Lower leg skin (tissue), 3 donors: Measurements from ENCODE around the gene UBTD1.

ENCODE experiments used
- POLR2A ChIP-seq, 2 donors: fragments of 450-650 bp; IDR thresholded peaks; one replicate each; pipeline ENCODE4 v1.6.1; 2016 to 2017; ENCODE audit warnings: antibody characterized with exemption in 2 of 2, mild to moderate bottlenecking in 1 of 2, moderate library complexity in 1 of 2
- TF ChIP-seq, protein P1 (sequence below), 3 donors: fragments of 450-650 bp; IDR thresholded peaks; one replicate each; pipeline ENCODE4 v1.5.1; 2016; ENCODE audit warnings: antibody characterized with exemption in 3 of 3, mild to moderate bottlenecking in 3 of 3, moderate library complexity in 2 of 3

- TF ChIP-seq, protein P1, sequence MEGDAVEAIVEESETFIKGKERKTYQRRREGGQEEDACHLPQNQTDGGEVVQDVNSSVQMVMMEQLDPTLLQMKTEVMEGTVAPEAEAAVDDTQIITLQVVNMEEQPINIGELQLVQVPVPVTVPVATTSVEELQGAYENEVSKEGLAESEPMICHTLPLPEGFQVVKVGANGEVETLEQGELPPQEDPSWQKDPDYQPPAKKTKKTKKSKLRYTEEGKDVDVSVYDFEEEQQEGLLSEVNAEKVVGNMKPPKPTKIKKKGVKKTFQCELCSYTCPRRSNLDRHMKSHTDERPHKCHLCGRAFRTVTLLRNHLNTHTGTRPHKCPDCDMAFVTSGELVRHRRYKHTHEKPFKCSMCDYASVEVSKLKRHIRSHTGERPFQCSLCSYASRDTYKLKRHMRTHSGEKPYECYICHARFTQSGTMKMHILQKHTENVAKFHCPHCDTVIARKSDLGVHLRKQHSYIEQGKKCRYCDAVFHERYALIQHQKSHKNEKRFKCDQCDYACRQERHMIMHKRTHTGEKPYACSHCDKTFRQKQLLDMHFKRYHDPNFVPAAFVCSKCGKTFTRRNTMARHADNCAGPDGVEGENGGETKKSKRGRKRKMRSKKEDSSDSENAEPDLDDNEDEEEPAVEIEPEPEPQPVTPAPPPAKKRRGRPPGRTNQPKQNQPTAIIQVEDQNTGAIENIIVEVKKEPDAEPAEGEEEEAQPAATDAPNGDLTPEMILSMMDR (IDR thresholded peaks at IDR 0.05) = no peak
- no peak for TF ChIP-seq POLR2A (IDR thresholded peaks at IDR 0.05)
Observed at GRCh38 chr10:97608991-97609561, 110.4 kb downstream of the UBTD1 start.
